GM19328 (cell line): Measurements from ENCODE around the gene PRKD2.

Experiments used
- ATAC-seq: cut with Tn5 transposase; IDR thresholded peaks from one replicate; pipeline ENCODE4 v1.9.1; 2021; ENCODE audit warnings: mild to moderate bottlenecking, moderate library complexity; ENCODE audit not compliant: unreplicated experiment

PRKD2 gene

DNA sequence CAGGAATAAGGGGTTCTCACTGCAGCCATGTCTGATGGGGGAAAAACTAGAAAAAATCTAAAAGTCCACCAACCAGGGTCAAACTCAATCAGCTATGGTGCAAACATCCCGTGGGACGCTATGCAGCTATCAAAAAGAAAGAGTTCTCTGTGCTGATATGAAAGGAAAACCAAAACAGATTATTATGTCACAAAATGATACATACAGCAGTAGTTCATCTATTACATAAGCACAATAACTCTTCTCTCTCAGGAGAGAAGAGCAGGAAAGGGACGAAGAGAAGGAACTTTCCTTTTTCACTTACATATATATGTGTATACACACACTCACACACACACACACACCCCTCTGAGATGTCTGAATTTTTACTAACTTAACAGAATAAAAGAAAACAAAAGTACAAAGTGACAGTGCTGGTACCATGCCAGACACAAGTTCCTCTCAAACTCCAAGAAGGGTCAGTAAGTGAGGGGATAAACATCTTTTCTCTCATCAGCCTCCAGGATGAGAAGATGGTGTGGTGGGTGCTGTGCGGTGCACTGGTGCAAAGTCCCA lies 26.1 kb upstream of the PRKD2 start:
- ATAC-seq, result no peak

DNA sequence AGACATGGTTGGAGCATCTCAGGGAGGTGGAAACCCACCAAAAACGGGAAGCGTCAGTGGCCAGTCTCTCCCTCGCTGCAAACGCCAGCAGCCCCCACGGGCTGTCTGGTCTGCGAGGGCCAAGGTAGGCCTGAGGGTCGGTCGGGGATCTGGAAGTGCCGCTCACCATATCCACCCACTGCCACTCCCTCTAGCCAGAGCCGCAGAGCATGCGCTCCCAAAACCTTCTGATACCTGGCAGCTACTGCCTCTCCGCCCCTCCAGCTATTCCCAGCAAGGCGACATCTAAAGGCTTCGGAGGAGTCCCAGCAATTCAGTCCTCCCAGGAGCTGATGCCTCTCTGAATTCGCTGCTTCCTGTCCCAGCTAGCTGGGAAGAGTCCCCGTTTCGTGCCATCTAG lies 24.5 kb upstream of the PRKD2 start:
- ATAC-seq, result no peak

DNA sequence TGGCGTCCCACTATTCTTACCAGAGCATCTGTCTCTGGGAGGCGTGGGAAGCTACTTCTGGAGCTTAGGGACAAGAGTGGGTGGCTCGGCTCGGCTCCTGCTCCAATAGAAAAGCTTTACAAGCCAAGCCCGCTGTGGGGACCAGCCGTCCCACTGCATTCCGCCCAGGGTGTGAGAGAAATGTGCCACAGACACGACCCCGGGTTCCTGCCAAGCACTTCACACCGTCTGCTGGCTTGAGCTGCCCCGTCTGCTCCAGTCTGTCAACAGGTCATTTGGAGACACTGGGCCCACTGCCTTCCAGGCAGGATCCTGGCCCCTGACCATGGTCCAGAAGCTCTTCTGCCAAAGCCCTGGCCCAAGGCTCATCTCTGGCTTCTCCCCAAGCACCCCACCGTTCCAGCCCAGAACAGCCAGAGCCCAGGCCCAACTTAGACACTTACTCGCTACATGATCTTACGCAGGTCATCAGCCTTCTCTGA lies 22.4 kb upstream of the PRKD2 start:
- no peak for ATAC-seq

DNA sequence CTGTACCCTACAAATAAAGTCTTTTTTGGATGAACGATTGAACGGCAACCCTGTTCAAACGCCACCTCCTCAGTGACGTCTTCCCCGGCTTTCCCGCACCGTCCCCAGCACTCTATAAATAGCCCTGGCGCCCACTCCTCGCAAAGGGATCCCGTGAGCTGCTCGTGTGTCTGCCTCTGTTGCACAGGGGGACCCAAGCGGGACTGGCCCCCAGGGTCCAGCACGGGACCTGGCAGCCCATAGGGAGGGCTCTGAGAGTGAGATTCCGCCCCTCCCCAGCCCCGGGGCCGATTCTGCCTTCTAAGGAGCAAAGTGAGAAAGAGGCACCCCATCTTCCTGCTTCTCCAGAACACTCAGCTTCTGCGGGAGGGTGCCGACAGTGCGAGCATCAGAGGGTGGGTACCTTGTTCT lies 20.9 kb upstream of the PRKD2 start:
- ATAC-seq, result no peak

DNA sequence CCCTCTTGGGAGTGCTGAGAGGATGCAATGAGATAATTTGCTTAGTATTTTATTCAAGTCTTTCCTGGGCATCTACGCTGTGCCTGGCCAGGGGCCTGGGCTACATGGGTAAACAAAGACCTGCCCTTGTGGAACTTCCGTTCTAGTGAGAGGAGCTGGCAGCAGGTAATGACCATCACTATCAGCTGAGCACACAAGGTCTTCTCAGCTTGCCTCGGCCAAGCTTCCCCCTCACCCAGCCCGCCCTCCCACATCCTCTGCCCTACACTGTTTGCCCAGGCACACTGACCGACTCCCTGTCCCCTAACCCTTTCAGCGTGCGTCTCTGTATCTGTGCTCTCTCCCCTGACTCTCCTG lies 20.4 kb upstream of the PRKD2 start:
- no peak for ATAC-seq

DNA sequence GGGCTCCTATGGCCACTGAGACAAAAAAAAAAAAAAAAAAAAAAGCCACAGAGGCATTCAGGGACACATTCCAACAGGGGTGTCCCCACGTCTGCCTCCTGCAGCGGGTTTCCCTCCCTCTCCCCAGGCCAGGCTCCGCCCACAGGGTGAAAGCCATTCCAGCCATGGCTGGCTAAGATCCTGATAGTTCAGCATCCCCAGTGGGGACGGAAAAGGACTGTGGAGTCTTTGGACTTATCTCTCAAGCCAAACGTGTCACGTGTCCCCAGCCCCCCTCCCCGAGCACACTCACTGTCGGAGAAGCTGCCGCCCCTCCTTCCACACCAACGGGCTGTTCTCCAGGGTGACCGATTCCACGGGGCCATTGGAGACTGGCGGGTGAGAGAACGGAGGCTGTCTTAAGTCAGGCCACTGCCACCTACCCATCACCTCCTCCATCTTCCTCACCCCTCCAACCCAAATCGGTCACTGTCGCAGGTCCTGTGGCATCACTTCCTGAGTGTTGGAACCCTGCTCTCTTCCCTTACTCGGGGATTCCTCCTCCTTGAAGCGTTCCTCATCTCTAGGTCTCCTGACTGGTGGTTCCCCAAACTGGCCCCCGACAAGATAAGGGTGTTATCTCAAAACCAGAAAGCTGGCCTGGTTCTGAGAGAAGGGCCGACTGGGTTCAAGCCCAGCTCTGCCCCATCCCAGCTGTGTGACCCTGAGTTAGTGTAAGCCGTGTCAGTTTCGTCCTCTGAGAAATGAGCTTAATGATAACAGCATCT lies 19.8 kb upstream of the PRKD2 start:
- no peak for ATAC-seq

DNA sequence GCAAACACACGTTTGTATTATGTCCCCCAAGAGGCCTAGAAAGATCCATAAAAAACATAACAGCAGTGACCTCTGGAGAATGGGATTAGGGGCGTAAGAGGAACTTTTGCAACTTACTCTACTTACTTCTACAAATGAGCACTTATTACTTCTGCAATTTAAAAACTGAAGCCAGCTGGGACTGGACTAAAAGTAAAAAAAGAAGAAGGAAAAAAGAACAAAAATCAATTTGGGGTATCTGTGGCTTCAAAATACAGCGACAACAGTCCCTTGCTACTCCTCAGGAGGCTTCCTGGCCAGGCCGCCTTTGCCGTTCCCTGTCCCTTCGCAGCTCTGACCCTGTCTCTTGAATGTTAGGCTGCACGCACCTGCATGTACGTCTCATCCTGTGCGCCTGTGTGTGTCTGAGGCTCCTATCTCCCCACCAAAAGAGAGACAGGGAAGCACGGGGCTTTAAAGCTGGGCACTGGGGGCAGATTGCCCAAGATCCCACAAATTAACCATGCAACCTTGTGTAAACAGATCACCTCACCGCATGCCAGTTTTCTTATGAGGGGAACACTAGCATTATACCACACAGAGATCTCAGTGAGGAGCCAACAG lies 16.9 kb upstream of the PRKD2 start:
- no peak for ATAC-seq

DNA sequence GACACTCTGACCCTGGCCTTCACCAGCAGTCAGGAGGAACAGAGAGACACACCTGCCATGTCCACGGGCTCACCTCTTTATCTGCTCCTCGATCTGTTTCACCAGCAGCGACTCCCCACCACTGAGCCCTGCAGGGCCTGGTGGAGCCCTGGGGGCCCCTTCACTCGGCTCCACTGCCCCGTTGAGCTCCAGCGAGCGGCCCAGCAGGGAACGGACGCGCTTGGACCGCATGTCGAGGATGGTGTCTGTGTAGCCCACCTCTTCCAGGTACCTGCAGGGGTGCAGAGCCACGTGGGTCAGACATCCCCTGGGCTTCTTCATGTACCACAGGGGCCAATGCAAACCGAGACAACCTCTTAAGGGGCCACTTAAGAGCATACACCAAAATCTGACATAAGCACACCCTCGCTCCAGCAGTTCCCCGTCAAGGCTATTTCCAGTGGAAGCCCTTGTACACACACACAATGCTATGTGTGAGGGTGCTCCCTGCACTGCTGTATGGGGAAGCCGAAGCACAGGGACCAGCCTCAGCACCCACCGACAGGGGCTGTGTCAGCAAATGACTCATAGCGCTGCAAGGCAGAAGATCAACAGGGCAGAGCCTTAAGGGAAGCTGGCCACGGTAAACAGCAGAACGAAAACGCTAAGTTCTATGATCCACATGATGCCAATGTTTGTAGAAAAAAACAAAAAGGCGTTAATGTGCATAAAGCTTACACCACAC lies 16.2 kb upstream of the PRKD2 start:
- ATAC-seq, result no peak

DNA sequence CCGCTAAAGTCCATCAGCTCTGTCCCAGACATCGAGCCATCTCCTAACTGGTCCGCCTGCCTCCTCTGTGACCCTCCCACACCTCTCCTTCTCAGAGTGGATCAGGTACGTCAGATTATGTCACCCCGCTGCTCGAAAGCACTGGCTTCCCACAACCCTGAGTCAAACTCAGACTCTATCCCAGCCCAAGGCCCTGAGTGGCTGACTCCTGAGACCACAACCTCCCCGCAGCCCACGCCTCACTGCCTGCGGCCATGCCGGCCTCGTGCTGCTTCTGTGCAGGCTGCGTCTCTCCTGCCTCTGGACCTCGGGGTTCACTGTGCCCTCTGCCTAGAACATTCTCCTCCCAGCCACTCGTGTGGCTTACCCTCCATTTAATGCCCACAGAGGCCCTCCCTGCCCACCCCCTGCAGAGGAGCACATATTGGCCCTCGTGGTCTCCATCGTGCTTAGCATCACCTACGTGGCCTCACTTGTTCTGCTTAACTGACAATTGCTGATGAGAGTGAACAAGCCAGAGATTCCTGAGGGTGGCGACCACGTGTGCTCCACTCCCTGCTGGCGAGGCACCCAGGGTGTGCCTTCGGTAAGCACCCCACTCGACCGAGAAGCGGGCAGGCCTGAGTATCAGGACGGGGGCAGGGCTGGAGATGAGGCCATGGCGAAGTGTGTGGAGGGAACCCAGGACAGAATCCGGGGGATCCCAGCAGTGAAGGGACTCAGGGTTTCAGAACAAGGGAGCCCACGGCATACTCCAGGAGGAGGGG lies 15.4 kb upstream of the PRKD2 start:
- no peak for ATAC-seq

DNA sequence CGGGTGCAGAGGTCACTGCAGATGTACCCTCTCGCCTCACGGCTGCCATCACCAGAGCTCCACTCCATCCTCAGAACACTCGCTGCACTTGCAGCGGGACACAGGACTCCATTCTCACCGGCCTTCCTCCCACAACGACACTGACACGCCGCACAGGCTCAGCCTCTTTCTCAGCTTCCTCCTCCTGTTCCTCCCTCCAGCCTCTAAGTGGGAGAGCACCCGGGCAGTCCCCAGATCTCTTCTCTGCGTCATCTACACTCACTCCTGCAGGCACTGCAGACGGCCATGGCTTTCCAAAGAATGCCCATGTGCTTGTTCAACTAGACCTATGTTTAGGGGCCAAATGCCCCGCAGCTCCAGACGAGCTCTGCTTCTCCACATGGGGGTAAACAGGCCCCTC lies 14.7 kb upstream of the PRKD2 start:
- no peak for ATAC-seq

DNA sequence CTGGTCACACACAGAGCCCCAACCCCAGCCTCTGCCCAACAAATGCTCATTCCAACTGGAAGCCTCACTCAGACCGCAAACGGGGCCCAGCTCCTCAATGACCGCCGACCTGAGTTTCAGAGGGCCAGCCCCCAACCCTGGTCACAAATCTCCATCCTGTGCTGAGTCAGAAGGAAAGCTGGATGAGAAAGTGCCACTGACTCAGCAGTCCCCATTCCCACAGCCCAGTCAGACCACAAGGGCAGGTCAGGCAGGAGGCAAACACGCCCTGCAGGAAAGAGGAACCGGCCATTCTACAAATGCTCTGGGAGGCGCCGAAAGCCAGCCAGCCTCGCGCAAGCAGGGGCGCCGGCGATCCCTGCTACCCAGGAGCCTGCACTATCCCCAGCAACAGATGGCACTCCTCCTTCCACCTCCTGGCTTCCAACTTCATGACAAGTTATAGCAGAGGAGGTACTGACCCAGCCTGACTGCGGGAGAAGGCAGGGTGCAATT lies 14.1 kb upstream of the PRKD2 start:
- ATAC-seq, result no peak

DNA sequence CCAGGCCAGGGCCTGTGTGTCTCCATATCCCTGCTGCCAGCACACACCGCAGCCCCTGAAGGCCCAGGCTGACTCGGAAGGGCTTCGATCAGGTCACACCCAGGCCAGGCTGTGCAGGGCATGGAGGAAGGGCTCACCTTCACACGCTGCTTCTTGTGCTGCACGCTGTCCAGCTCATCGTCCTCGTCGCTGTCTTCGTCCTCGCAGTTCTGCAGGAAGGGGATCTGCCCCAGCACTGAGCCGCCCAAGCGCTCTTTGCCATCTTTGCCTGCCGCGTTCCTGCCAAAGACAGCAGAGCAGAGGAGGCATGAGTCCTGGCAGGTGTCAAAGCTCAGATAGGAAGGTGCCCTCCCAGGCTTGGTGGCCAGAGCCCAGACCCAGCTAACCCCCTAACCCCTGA lies 13.7 kb upstream of the PRKD2 start:
- ATAC-seq, result no peak

DNA sequence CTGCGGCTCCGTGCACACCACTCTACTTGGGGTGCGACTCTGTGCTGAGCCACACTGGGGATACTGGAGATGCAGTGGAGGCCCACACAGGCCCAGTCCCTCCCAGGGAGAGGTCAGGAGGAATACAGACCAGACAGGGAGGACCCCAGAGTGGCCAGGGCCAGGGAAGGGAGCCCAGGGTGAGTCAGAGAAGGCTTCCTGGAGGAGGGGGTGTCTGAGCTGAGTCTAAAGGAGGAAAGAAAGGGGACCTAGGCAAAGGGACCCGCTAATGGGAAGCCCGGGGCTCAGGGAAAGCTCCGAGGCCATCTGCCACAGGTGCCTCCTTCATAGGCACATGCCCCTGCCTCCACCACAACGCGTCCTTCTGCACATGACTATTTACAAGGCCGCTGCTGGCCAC lies 13.3 kb upstream of the PRKD2 start:
- no peak for ATAC-seq

DNA sequence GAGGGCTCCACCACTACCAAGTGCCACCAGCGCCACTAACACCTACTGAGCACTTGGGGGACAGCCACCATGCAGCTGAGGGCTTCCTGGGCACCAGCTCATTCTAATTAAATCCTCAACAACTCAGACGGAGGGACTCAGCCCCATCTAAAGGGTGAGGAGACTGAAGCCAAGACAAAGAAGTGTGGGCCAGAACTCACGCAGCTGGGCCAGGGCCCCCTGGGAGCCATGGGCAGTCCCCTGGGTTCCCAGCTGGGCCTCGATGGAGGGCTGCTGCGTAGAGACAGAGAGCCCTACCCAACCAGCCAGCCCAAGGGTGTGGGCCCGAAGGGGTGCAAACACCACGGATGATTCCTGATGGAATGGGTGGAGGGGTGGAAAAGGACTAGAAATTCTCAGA lies 12.8 kb upstream of the PRKD2 start:
- no peak for ATAC-seq

DNA sequence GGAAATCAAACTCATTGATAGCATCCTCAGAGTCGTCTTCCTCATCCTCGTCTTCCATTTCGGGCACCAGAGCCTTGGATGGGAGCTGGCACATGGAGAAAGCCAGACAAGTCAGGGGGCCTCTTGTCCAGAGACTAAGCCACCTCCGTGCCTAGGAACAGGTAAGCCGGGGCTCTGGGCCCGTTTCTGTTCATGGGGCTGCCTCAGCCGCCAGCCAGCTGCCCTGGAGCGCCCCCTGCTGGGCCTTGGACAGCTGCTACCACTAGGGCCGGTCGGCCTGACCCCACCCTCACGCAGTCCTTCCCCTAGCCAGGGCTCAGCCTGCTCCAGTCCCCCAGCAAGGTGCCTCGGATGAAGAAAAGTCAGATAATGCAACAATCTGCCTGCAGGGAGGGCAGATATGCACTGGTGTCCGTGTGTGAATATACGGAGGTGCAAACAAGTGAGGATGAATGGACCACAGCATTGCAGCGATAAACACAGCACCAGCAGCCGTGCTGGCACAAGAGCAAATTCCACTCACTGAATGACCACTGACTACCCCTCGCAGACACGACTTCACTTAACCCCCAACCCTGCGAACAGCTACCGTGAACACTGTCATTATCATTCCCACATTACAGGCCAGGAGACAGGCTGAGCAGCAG lies 11.9 kb upstream of the PRKD2 start:
- ATAC-seq, result no peak

DNA sequence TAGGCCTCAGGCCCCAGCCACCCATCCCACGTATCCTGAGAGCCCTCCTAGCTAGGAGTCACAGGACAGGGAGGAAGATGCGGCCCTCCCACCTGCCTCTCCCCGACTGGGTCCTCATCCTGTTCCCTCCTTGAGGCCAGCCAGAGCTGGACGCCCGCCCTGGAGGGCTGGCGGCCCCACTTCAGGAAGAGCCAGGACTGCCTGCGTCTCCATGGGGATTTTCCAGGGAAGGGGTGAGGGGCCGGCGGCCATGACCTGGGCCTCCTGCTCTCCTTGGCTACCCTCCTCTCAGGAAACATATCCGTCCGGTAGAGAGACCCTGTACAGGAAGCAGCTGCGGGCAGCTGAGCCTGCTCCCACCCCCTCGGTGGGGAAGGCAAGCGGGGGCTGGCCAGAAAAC lies 11.3 kb upstream of the PRKD2 start:
- ATAC-seq, result no peak

DNA sequence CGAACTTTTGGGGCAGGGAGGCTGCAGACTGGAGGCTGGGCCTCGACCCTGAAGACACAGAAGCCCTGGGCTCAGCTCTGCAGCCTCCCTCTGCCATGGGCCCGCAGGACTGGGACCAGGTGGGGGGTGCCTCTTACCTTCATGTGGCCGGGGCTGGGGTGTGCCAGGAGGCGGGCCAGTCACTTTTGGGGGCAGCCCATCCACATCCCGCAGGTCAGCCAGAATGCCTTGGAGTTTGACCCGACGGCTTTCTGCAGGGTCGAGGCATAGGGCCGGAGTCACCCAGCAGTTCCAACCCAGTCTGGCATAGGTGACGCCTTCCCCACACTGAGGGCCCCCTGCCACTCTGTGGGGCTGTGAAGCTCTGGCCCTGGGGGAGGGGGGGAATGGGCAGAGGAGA lies 10.8 kb upstream of the PRKD2 start:
- no peak for ATAC-seq

DNA sequence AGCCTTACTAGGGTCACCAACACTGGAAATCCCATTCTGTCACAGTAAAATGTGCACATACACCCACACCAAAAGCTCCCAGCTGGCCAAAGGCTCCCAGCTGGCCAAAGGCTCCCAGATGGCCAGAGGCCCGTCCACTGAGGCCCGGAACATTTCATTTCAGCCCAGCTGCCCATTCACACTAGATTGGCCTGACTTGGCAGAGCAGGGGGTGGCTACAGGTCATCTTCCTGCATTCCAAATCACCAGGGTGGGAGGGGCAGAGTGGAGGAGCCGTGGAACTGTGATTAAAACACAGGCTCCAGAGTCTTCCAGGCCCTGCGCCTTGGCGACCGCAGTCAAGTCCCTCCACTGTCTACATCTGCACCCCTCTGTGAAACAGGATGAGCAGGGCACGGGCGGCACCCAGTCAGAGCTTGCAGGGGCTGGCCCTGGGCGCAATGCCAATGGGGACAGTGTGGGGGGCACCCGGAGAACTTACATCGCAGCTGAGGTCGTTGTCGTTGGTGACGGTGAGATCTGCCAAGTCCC lies 10.1 kb upstream of the PRKD2 start:
- no peak for ATAC-seq

DNA sequence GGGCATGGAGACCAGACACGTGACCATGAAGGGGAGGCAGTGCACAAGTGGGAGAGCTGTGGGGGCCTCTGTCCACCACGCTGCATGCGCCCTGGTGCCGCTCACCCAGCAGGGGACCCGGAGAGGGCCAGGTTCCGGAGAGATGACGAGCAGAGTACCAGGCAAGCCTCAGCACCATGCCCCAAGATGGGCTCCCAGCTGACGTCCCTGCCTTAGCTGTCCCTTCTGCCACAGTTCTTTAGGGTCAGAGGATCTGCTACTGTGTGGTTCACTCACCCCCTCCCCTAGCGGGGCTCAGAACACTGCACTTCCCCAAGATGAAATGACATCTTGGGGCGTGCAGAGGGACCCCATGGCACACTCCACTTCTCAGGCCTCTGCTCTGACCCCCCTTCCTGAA lies 9.6 kb upstream of the PRKD2 start:
- no peak for ATAC-seq

DNA sequence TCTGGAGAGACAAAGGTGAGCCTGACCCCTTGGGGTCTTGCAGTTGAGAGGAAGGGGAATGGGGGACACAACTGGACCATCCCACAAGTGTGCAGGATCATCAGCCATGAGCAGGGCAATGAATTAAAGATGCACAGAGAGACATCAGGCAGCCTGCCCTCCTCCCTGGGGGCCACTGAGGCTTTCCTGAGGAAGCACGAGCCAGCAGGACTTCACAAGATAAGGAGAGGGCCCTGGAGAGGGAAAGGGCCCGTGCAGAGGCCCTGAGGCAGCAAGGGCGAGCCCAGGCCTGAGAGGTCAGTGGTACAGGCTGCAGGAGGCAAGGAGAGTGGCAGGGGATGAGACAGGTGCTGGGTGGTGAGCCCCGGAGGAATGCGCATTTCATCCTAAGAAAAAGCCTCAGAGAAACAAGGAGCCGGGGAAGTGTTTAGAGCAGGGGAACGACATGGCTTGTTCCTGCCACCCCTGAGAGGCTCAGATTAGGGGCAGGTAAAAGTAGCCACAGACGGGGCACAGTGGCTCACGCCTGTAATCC lies 9.0 kb upstream of the PRKD2 start:
- no peak for ATAC-seq
